HFF-Myc (cell line): ENCODE measurements around the gene SAMM50.
A peak's percentile ranks its signal among the peaks of the same experiment; 100 is the strongest.

ENCODE experiments used
- DNase-seq: peaks from one replicate; pipeline ENCODE4 v3.0.0-alpha.2; 2011; ENCODE audit warnings: low read depth; ENCODE audit errors: extremely low read depth
- H3K4me3 ChIP-seq: replicated peaks from 2 replicates; pipeline ENCODE4 v1.5.1; 2011; ENCODE audit warnings: low read depth, mild to moderate bottlenecking, control low read depth, low read length
- CTCF ChIP-seq: IDR thresholded peaks from 2 replicates; pipeline ENCODE4 v1.5.1; 2012; ENCODE audit warnings: mild to moderate bottlenecking, low read depth, low read length, control low read depth; ENCODE audit errors: missing control alignments

SAMM50 gene

GRCh38 chr22:43988116-43988820 lies 33.0 kb downstream of the SAMM50 start:
- no peak for TF ChIP-seq CTCF
- H3K4me3 ChIP-seq = no peak overlapping the region
- no peak for DNase-seq

DNA sequence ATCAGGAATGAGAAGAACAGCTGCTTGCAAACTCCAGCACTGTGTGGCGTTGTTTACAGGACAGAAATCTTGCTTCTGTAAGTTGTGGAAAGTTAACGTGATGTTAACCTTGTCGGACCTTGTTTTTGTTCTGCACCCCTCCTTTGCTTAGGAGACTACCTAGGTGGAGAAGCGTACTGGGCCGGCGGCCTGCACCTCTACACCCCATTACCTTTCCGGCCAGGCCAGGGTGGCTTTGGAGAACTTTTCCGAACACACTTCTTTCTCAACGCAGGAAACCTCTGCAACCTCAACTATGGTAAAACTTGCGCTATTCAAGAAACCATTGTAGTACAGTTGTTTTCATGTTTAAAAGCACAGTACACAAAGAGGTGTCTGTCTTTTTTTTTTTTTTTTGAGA lies 33.7 kb downstream of the SAMM50 start:
- DNase-seq = no peak
- TF ChIP-seq CTCF = no peak
- no peak overlapping the region for H3K4me3 ChIP-seq

DNA sequence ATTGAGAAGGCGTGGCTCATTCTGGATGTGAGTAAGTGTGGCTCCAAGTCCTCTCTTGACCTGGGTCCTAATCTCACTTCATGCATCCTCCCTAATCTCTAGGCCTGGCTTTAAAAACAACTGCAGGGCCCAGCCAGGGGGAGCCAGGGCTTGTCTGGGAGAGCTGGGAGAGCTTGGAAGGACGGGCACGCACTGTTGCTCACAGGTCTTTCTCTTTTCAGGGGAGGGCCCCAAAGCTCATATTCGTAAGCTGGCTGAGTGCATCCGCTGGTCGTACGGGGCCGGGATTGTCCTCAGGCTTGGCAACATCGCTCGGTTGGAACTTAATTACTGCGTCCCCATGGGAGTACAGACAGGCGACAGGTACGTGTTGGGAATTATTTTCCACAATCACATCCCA lies 34.8 kb downstream of the SAMM50 start:
- H3K4me3 ChIP-seq = no peak overlapping the region
- DNase-seq = no peak
- TF ChIP-seq CTCF = no peak

GRCh38 chr22:43991316-43992020 lies 36.2 kb downstream of the SAMM50 start:
- TF ChIP-seq CTCF = no peak
- no peak overlapping the region for H3K4me3 ChIP-seq
- no peak for DNase-seq

GRCh38 chr22:43992331-43992821 lies 37.1 kb downstream of the SAMM50 start:
- DNase-seq = peak; percentile 4
- H3K4me3 ChIP-seq = no peak overlapping the region
- TF ChIP-seq CTCF = no peak

GRCh38 chr22:43993072-43993760 lies 38.0 kb downstream of the SAMM50 start:
- peak; percentile 24 for DNase-seq
- TF ChIP-seq CTCF = peak; percentile 96

More at GRCh38 chr22:43993072-43993760, 38.0 kb downstream of the SAMM50 start:
- no peak overlapping the region for H3K4me3 ChIP-seq
